Mammary epithelial cell (primary cell): ENCODE data around the gene SELL.

Experiments used
- CTCF ChIP-seq, 2 donors: IDR thresholded peaks in 1 of 2; conservative IDR thresholded peaks in 1 of 2; 2 replicates each; pipeline ENCODE4 v1.5.1; 2011 to 2012; ENCODE audit warnings: inconsistent platforms in 2 of 2, low read length in 2 of 2, mild to moderate bottlenecking in 2 of 2, control low read depth in 1 of 2, low read depth in 1 of 2; ENCODE audit not compliant: insufficient read depth in 1 of 2; ENCODE audit errors: extremely low read depth in 1 of 2
- EZH2 ChIP-seq: IDR thresholded peaks from 2 replicates; pipeline ENCODE4 v1.6.1; 2012; ENCODE audit warnings: low read length, inconsistent platforms, borderline replicate concordance

GRCh38 chr1:169696273-169697100 lies 14.9 kb downstream of the SELL start:
- TF ChIP-seq CTCF (conservative IDR thresholded peaks at IDR 0.05 in 1 of 2, IDR thresholded peaks at IDR 0.05 in 1 of 2; ENCODE audit: extremely low read depth in 1 of 2, insufficient read depth in 1 of 2, low read depth in 1 of 2, low read length in 2 of 2): no peak
- TF ChIP-seq EZH2: no peak
